CD4-positive, alpha-beta T cell treated with Interleukin-6 at 100 ng/mL for 8 hours (primary cell): ENCODE results near the gene ANTXR2.
A peak's percentile ranks its signal among the peaks of the same experiment; 100 is the strongest.

Experiments used
- DNase-seq: peaks from one replicate; pipeline ENCODE4 v3.0.0-alpha.2; 2020; ENCODE audit warnings: mixed read lengths, low spot score

The ANTXR2 gene

DNA sequence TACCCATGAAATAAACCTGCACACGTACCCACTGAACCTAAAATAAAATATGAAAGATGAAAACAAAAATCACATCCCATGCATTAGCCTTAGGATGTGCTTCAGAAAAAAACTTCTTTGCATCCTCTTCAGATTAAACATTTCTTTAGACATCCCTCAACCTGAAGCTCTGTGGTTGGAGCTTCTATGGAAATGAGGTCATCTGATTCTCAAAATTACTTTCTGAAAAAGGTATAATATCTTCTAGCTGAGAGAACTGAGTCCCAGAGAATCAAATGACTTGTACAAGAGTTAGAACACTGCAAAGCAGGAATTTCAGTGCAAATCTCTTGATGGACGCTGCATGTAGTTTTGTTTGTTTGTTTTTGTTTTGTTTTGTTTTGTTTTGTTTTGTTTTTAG, 19.1 kb upstream of the ANTXR2 start:
- DNase-seq, result no peak

DNA sequence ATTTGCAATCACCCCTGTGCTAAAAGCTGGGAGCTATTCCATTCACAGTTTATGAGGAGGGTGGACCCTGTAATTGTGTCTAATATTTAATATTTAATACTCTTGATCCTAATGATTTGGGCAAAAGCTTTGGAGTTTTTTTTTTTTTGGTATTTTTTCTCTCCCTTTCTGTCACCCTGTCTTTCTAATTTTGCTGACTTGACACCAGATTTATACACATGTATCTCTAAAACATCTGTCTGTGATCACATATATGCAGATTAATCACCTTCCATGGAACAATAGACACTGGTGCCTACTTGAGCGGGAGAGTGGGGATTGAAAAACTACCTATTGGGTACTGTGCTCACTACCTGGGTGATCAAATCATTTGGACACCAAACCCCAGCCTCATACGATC, 18.7 kb upstream of the ANTXR2 start:
- DNase-seq, result no peak

DNA sequence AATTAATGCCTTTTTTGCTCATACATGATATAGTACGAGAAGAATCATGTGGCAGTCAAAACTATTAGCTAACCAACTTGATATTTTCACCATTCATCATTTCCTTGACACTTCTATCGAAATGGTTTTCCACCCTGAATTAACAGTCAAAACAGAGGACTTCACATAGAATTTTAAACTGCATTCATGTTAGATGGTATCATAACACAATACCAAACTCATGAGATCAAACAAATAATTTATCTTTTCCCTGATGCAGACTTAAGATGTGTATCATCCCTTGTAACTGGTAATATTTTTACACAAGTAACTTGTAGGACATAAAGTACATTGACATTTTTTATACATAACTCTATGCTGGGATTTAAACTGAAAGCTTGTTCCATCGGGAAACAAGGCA, 18.2 kb upstream of the ANTXR2 start:
- no peak for DNase-seq

DNA sequence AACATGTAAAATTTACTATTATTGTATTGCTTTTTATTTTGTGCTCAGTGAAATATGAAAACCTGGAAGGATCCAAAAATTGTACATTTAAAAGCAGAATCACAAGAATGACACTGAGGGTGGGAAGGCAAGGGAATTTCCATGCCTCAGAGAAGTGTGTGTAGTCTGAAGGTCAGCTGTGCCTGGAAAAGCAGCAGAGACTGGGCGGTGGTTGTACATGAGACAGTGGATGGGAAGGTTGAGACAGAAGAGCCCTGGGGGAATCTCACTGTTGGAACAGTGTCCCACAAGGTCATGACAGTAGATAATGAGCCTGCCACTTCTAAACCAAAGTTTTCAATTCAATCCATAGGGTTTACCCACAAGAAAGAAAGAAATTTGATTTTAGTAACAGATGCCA, 17.1 kb upstream of the ANTXR2 start:
- DNase-seq, result no peak

DNA sequence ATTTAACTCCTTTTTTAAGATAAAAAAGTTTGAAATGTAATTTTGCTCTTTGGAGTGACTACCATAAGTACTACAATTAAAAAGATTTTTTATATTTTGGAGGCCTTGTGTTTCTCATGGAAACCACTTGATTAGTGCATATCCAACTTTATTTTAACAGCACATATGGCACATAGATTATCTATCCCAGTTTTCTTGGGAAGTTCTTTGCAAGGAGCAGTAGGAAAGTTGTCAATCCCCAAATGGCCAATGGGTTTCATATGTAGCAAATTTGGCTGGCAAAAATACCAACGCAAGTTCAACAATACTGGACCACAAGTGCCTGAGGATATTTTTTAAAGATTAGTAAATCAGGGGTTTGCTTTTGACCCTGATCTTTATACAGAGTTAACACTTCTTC, 15.4 kb upstream of the ANTXR2 start:
- no peak for DNase-seq

DNA sequence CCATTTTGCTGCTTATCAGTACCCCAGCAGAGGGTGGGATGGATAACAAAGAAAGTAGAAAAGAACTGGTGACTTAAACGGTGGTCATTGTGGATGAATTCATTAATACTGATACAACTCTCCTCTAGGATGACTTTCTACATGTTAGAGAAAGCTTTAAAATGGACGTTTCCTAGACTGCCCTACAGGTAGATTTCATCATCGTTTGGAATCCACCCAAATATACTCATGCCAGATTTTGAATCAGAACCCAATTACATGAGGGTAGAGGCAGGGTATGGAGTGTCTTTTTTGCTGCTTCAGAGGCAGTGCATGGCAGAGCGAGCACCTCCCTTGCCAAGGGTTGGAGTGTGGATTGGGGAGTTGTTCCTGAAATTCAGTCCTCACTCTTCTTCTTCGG, 13.3 kb upstream of the ANTXR2 start:
- DNase-seq, result no peak

DNA sequence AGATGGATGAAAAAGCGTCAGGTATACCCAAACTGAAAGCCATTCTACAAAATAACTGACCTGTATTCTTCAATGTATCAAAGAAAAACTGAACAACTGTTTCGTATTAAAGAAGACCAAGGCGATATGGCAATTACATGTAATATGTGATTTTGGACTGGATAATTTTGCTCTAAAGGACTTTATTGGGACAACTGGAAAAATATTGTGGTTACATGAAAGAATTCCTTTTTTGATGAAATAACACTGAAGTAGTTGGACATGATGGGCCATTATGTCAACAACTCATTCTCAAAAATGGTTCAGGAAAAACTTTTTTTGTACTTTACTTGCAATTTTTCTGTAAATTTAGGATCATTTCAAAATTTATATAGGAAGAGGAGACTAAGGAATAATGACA, 12.1 kb upstream of the ANTXR2 start:
- DNase-seq, result no peak

DNA sequence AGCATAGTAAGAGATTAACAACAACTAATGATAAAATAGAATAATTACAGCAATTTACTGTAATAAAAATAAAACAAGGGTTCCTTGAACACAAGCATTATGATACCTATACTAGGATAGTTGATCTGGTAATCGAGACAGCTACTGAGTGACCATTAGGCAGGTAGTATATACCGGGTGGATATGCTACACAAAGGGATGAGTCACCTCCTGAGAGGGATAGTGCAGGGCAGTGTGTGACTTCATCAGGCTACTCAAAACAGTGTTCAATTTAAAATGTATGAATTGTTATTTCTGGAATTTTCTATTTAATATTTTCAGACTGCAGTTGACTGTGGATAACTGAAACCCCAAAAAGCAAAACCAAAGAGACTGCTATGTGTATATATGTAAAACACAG, 9.7 kb upstream of the ANTXR2 start:
- no peak for DNase-seq

DNA sequence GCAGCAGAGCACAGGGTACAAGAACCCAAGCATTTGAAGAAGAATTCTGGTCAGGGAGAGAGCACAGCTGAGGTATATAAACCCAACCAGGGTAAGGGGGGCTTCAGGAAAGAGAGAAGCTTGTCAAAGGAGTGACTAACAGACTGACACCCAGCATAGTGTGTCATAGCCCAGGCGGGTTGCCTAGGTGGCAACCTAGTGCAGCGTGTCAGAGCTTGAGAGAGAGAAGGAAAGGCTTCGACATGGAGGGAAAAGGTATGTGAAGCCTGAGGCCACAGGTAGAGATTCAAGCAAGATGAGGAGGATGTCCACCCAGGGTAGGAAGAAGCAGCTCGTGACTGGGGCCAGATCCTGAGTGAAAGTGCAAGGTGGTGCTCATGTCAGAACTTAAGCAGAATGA, 8.5 kb upstream of the ANTXR2 start:
- no peak for DNase-seq

DNA sequence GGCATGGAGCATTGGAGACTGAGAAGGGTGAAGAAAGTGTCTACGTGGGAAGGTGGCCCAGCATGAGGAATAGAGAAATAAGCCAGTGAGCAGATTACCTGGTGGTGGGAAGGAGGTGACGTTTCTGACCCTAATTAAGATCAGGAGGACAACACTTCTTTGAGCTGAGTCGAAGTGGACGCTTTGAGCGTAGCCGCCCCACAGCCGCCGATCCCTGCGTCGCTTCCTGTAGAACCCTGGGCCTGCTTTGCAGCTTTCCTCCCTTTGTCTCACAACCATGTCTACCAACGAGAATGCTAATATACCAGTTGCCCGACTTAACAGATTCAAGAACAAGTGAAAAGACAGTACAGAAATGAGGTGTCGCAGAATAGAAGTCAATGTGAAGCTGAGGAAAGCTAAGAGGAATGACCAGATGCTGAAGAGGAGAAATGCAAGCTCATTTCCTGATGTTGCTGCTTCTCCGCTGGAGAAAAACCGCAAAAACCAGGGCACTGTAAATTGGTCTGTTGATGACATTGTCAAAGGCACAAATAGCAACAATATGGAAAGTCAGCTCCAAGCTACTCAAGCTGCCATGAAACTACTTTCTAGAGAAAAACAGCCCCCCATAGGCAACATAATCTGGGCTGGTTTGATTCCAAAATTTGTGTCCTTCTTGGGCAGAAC, 6.4 kb upstream of the ANTXR2 start:
- DNase-seq, result no peak

DNA sequence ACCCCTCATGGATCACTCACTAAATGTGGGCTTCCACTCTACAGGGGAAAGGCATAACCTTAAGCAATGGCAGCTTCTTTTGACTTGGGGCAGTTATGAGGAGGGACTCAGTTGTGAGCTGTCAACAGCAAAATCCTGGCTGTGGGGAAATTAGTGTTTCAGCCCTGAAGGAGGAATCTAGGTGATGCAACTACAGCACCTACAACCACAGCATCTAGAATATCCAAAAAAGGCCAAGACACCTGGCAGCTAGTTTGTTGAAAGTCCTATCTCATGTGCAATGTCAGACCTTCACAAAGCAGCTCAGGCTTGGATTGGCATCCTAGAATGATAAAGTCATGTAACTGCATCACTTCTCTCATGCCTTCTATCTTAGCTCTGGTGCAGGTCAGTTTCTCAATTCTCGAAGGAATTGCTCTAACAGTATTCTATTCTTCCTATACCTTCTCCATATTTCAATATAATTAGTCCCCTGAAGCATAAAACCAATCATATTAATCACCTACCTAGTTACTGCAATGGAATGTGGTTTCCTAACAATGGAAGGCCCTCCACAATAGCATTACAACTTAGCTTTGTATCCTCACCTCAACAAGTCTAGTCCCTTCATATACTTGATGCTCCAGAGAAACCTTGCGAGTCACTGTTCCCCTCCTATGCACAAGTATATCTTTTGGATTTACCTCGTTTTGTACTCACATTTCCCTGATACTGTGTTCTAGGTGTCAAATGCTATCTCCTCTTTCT, 5.5 kb upstream of the ANTXR2 start:
- no peak for DNase-seq

DNA sequence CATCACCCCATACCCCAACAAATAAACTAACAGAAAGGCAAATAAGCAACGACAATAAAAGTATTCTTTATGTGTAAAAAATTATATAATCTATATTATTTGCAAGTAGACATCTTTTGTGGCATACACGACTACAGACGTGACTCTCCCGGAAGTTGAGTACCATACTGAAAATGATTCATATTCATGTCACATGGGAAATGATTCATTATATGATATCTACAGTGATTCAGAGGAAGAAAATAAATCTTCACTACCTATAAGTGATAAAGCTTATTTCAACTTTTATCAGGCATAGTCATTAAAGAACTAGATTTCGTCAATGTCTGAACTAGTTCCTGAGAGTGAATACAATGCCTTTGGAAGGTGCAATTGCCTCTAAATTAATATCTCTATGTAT, 4.6 kb upstream of the ANTXR2 start:
- peak; percentile 34 for DNase-seq

DNA sequence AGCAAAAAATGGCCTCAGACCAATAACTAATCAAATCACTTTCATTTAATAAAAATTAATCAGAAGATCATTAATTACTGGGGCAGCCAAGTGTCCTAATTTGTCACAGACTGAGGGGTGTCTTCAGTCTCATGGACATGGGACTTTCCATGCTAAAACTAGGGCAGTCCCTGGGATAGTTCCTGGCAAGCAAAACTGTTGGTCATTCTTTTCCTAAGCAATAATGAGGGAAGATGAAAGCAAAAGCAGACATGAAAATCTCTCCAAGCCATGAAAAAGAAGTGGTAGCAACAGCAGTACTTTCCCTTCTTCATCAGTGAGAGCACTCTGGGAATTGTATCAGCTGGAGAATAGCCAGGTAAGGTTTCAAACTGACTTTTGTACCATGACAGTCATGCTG, 3.7 kb upstream of the ANTXR2 start:
- DNase-seq, result no peak

DNA sequence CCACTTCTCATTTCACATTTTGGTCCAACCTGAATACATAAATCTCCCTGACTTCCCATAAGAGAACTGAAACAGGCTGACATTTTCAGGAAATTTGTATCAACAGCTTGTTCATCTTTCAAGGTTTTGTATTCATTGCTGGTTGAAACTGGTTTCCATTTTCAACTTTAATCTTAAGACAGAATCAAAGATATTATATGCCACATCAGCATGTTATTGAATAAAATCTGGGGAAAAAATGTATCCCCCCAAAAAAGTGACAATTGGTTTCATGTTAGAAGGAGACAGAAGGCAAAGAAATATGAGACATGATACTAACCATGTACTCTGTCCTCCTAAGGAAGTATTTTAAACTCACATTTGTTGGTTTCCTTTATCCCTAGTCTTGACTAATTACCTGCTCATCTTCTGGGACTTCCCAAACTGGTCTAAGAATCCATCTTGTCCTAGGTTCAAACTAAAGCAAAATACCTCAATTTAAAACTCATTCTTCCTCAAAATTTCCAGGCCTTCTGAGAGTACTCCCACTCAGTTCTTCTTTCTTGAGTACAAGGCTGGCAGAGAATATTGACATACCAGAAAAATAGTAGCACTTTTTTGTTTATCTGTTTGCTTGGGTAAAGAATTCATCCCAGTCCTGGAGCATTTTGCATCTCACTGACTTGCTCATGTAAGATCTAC, 3.1 kb upstream of the ANTXR2 start:
- no peak for DNase-seq

DNA sequence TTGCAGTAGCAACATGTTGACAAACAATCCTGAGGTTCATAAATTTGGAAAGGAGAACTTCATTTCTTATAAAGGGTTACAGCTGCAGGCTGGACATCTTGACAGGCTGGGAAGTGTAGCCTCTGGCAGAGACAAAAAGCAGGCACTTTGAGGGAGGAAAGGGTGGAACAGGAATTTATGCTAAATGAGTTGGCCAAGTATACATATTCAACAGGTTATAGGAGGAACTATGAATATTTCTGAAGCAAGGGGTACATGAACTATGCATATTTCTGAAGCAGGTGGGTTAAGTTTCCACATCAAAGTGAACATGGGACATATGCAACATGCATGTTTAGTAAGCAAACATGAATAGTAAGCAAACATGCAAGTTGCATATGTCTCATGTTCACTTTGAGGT, 1.6 kb upstream of the ANTXR2 start:
- DNase-seq, result no peak

DNA sequence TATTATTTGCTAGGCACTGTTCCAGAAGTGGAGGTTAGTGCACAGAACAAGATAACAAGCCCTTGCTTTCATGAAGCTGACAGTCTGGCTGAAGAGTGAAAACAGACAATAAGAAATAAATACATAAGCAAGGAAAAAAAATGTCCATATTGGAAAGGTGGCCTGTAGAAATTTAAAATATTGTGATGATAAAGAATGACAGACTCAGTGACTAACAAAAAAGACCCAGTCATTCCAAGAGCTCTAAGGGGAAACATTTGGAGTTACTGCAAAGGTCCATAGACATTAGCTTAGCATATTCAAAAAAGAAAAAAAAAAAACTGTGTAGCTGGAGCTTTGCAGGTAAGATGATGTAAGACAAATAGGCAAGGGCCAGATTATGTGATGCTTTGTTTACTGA, 1.0 kb upstream of the ANTXR2 start:
- no peak for DNase-seq

DNA sequence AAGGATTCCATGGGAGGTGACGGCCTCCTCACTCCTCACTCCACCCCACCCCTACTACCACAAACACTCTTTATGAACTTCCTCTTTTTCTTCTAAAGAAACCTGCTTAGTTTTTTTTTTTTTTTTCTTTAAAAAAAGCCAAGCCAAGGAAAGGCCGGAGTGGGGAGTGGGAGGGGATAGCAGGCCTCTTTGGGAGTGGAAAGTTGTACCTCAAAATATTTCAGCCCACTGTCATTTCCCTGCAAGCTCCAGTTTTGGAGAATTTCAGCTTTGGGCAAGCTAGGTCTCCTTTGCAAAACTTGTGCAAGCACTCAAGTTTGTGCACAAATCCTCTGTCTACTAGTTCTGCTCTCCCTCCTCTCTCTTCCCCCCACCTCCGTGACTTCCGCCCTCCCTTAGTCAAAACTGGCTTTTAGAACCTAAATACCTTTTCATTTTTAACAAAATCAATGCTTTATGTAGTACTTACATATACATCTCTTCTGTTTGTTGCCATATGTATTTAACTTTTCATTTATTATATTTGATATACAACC, 512 bp upstream of the ANTXR2 start:
- DNase-seq, result peak; percentile 51

DNA sequence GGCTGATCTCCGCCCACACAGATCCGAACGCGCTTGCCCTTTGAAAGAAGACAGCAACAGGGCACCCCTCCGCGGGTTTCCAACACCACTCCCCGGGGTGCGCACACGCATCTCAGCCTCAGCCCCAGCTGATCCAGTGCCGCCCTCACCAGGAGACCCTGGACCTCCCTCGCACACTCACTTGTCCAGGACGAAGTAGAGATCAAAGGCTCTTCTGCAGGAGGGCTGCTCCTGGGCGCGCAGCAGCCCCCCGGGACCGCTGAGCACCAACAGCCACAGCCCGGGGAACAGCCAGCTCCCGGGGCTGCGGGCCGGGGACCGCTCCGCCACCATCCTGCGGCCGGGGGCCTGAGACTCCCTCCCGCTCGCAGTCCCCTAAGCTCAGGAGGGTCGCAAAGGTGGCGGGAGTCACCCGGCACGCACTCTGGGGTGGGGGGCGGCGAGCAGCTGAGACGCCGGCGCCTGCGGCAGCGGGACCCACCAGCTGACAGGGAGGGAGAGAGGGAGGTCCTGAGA, 743 bp downstream of the ANTXR2 start:
- DNase-seq, result peak; percentile 41

DNA sequence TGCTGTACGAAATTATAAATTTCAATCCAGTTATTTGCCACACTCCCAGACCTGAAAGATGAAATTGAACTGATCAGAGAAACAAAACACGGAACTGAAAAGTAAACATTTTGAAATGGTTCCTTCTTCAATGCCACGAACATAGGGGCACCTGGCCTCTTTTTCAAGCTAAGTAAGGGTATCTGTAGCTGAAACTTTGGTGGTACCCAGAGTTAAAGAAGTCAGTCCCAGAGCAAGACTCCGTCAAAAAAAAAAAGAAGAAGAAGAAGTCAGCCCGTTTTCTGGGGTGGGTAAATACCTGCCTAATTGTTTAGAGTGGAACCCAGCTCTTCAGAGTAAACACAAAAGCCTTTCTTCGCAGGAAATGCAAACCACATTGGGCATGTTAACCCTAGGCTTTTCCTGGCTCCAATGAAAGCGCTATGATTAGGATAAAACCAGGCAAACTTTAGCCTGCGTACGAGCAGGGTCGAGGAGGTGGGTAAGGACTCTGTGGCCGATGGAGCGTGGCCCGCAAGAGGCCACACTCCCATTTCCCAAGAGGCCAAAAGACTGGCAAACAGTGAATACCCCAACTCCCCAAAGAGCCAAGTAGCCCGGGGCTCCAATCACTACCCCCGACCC, 1.3 kb downstream of the ANTXR2 start:
- DNase-seq, result no peak

DNA sequence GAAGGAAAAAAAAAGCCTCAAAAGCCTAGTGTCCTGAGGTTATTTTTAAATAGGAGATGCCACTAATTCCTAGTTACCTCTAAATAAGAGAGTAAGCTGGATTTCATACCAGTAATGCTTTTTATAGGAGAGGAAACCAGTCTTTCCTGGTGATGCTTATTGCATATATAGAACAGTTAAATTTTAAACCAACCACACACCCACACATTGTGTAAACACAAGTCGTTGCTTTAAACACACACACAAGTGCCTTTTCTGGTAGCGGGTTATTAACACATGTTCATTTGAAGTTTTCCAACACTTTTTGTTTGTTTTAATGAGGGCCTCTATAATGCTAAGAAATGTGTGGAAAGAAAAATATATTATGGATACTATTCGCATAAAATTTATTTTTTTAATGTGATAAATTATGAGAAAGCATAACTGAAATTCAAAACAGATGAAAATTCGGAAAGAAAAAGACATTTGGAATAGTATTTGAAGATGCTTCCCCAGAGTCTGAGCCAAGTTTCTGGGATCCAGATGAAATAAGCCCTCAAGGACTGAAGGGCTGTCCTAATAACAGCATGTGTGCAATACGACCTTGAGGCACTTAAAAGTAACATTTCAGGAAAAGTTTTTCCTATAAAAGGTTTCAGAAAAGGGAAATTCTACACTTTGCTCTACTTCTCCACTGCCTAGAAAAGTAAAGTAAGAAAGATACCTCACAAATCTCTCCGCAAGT, 2.0 kb downstream of the ANTXR2 start:
- DNase-seq, result no peak

DNA sequence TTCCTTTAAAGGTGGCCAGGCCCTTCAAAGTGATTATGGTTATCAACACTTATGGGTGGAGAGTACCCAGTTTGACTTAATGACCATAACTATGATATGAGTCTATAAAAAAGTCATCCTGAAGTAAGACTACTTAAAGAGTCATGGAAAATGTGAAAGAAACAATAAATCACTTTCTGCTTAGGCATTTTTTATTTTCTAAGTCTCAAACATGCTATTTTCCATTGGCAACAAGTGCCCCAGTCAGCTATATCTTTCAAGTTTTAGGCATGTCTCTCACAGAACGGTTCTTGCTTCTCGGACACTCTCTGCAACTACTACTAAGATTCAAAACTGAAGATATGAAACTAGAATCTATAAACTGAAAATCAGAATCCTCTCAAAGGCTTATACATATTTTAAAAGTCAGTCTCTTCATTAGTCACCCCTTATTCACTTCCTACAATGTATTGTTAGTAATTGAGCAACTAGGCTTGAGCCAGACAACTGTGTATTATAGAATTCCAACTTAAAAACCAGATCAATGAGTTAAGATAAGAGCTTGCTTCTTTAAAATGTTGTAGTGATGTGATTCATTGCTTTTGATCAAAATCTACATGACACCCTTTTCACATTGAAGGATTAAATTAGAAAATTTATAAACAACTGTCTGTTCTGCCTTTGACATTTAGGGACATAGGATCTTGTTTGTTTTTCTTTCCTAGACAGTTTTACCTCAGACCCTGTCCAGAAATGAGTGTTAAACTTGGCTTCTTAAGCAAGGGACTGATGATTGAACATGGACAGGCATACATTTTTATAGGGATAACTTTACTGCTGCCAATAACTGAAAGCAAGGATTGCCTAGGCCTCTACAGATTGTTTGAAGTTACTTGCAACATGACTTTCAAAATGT, 2.9 kb downstream of the ANTXR2 start:
- DNase-seq, result no peak
